Measurements from ENCODE around the gene COX19.

GRCh38 chr7:934469-935163 is 40.7 kb downstream of the COX19 start:
- no peak for TF ChIP-seq CTCF (IDR thresholded peaks at IDR 0.05; ENCODE audit: poor library complexity, severe bottlenecking)
- TF ChIP-seq REST (IDR thresholded peaks at IDR 0.05; ENCODE audit: borderline replicate concordance), result no peak
- no peak for TF ChIP-seq SMC3 (conservative IDR thresholded peaks at IDR 0.05; ENCODE audit: poor library complexity)
- TF ChIP-seq EP300 (conservative IDR thresholded peaks at IDR 0.05; ENCODE audit: poor library complexity, severe bottlenecking), result no peak
- TF ChIP-seq TAF1 (IDR thresholded peaks at IDR 0.05; ENCODE audit: low read depth), result no peak
- no peak for TF ChIP-seq EZH2 (IDR thresholded peaks at IDR 0.05; ENCODE audit: borderline replicate concordance, insufficient read depth, low read length, poor library complexity, severe bottlenecking)

Data from neural cell (in vitro differentiated cells).